Glomerular endothelial cell (primary cell): Measurements from ENCODE around the gene ARF1. TPM values are rescaled to one million over a fixed set of nuclear protein-coding genes. Genes with fewer than 3 reads are reported as not detected.

ENCODE experiments used
- DNase-seq: peaks from one replicate; pipeline ENCODE4 v3.0.0-alpha.2; 2011; ENCODE audit warnings: low read depth, low spot score; ENCODE audit errors: extremely low read depth
- total RNA-seq: library from RNA; depleted of rRNA; stranded (reverse); fragments of >200 nt; gene quantifications from 2 replicates; pipeline ENCODE4 v1.2.3, GENCODE V29; 2015

Gene ARF1
- total RNA-seq, 1 donor from 2014 or later, result 563 TPM

GRCh38 chr1:228048659-228049298 lies 33.7 kb upstream of the ARF1 start:
- no peak for DNase-seq

- no peak for DNase-seq
Measured at GRCh38 chr1:228050571-228051231, 31.8 kb upstream of the ARF1 start.

GRCh38 chr1:228058172-228058948 lies 24.1 kb upstream of the ARF1 start:
- DNase-seq, result no peak

- DNase-seq, result no peak
Measured at GRCh38 chr1:228058949-228059633, 23.4 kb upstream of the ARF1 start.

GRCh38 chr1:228059634-228060457 lies 22.7 kb upstream of the ARF1 start:
- no peak for DNase-seq

- DNase-seq, result no peak
Measured at GRCh38 chr1:228060458-228061190, 21.9 kb upstream of the ARF1 start.

- DNase-seq, result no peak
Measured at GRCh38 chr1:228061411-228062084, 21.0 kb upstream of the ARF1 start.

- no peak for DNase-seq
Measured at GRCh38 chr1:228062085-228062791, 20.3 kb upstream of the ARF1 start.

GRCh38 chr1:228062812-228063211 lies 19.7 kb upstream of the ARF1 start:
- DNase-seq, result no peak

GRCh38 chr1:228063251-228064191 lies 19.0 kb upstream of the ARF1 start:
- DNase-seq, result no peak

- no peak for DNase-seq
Measured at GRCh38 chr1:228064296-228064695, 18.2 kb upstream of the ARF1 start.

- DNase-seq, result no peak
Measured at GRCh38 chr1:228064741-228065542, 17.6 kb upstream of the ARF1 start.

GRCh38 chr1:228065543-228066347 lies 16.8 kb upstream of the ARF1 start:
- no peak for DNase-seq

- no peak for DNase-seq
Measured at GRCh38 chr1:228066416-228066815, 16.1 kb upstream of the ARF1 start.

GRCh38 chr1:228066891-228067654 lies 15.4 kb upstream of the ARF1 start:
- DNase-seq, result no peak
